H1 (cell line): ENCODE measurements around the gene SMARCB1.

Experiments used
- BCL11A ChIP-seq, 2 experiments: IDR thresholded peaks; one replicate each; pipeline ENCODE4 v1.6.1; 2011; ENCODE audit warnings: low read depth in 2 of 2, low read length in 2 of 2, mild to moderate bottlenecking in 2 of 2
- BRCA1 ChIP-seq: IDR thresholded peaks from 2 replicates; pipeline ENCODE4 v1.6.1; 2012; ENCODE audit warnings: low read depth, low read length, improper control_type of control experiment
- CTCF ChIP-seq, 3 experiments: IDR thresholded peaks; 1 replicate in 2 of 3; 2 replicates in 1 of 3; pipeline versions ENCODE4 v1.5.1 to v1.6.1; 2011; ENCODE audit warnings: low read length in 3 of 3, mild to moderate bottlenecking in 3 of 3, inconsistent platforms in 2 of 3, low read depth in 1 of 3, moderate library complexity in 1 of 3; ENCODE audit not compliant: insufficient read depth in 1 of 3; ENCODE audit errors: control extremely low read depth in 1 of 3
- KDM1A ChIP-seq: fragments of 200-600, 300-600 bp; sonication (generic); IDR thresholded peaks from 2 replicates; pipeline ENCODE4 v1.7.1; 2016; ENCODE audit warnings: mild to moderate bottlenecking, low read length, borderline replicate concordance
- KDM4A ChIP-seq: IDR thresholded peaks from one replicate; pipeline ENCODE4 v1.7.1; 2012; ENCODE audit warnings: low read depth, mild to moderate bottlenecking, moderate library complexity, low read length, inconsistent platforms; ENCODE audit not compliant: severe bottlenecking
- KDM5A ChIP-seq: fragments of 200-600 bp; IDR thresholded peaks from 2 replicates; pipeline ENCODE4 v1.7.1; 2012; ENCODE audit warnings: mild to moderate bottlenecking, low read length, inconsistent platforms, mixed read lengths
- POLR2A ChIP-seq, 2 experiments: IDR thresholded peaks; 1 replicate in 1 of 2; 2 replicates in 1 of 2; pipeline ENCODE4 v1.6.1; 2011; ENCODE audit warnings: low read depth in 2 of 2, low read length in 2 of 2, mild to moderate bottlenecking in 2 of 2; ENCODE audit errors: control extremely low read depth in 1 of 2
- SP2 ChIP-seq: IDR thresholded peaks from 2 replicates; pipeline ENCODE4 v1.6.1; 2012; ENCODE audit warnings: mild to moderate bottlenecking, low read length, inconsistent platforms

- TF ChIP-seq POLR2A (IDR thresholded peaks at IDR 0.05; ENCODE audit: control extremely low read depth in 1 of 2, low read depth in 2 of 2, low read length in 2 of 2) (no peak), CTCF (IDR thresholded peaks at IDR 0.05; ENCODE audit: control extremely low read depth in 1 of 3, insufficient read depth in 1 of 3, low read depth in 1 of 3, low read length in 3 of 3) (no peak), KDM4A (no peak), SP2 (no peak), BRCA1 (no peak), KDM1A (peak; percentile 20; the same call in 1 of the 2 replicates), BCL11A (IDR thresholded peaks at IDR 0.05; ENCODE audit: low read depth in 2 of 2, low read length in 2 of 2) (no peak), KDM5A (no peak)
These were observed 58.0 kb downstream of the SMARCB1 start for GRCh38 chr22:23844739-23845202.
